ENCODE measurements around the gene WDR20. TPM values are rescaled to one million over a fixed set of nuclear protein-coding genes. Genes with fewer than 3 reads are reported as not detected.
"Not testable (repeated sequence)": the region's sequence is repeated elsewhere in the genome, so short reads cannot be mapped to it uniquely, and the experiment has no call there.

Gene WDR20
- total and polyA plus RNA-seq, 7 donors: 11.4 to 26.8 (median 20.6) TPM

GRCh38 chr14:102236026-102236425 is 96.3 kb downstream of the WDR20 start:
- H3K36me3 ChIP-seq (ENCODE audit: insufficient read depth in 1 of 2, low read depth in 1 of 2): no peaks in the 10 kb centered on the region
- DNase-seq (no peak), ATAC-seq (no peak)
- intact Hi-C loops (cut with DNase I): no loop called here
- TF ChIP-seq CTCF (IDR thresholded peaks at IDR 0.05): no peak
- no peak overlapping the region for H3K4me3 ChIP-seq
- WGBS, 3 donors: 94 to 95% (median 94%) methylated on average over 12 of the region's 12 CpGs
- H3K9me3 ChIP-seq: no peaks in the 10 kb centered on the region
- H3K27ac ChIP-seq: no peak overlapping the region
- H3K4me1 ChIP-seq: no peaks in the 10 kb centered on the region
- H3K27me3 ChIP-seq (ENCODE audit: insufficient read depth in 3 of 3, low read length in 2 of 3): no peaks in the 10 kb centered on the region

- Histone ChIP-seq H3K27ac (no peak overlapping the region), H3K4me1 (no peaks in the 10 kb centered on the region), H3K36me3 (ENCODE audit: insufficient read depth in 1 of 2, low read depth in 1 of 2) (no peaks in the 10 kb centered on the region), H3K9me3 (no peaks in the 10 kb centered on the region), H3K27me3 (ENCODE audit: insufficient read depth in 3 of 3, low read length in 2 of 3) (no peaks in the 10 kb centered on the region), H3K4me3 (no peak overlapping the region)
- intact Hi-C loops (cut with DNase I): no loop called here
- DNase-seq: no peak
- 71 to 81% (median 80%) methylated on average over 4 of the region's 4 CpGs for WGBS, 3 donors
- no peak for TF ChIP-seq CTCF (IDR thresholded peaks at IDR 0.05)
- no peak for ATAC-seq
Measured at GRCh38 chr14:102238131-102238530, 98.4 kb downstream of the WDR20 start.

DNA sequence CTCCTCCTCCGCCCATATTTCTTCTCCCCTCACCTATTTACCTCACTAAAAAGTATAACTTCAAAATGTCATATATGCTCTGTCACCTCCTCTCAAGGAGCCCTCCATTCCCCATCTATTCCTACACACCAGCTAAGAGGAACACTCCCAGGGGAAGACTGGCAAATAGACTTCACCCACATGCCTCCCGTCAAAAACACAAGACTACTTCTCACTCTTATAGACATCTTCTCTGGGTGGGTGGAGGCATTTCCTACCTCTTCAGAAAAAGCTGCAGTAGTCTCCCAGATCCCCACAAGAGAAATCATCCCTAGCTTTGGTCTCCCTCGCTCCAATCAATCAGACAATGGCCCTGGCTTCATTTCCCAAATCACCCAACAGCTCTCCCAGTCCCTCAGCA is 99.1 kb downstream of the WDR20 start:
- TF ChIP-seq CTCF (IDR thresholded peaks at IDR 0.05): no peak
- no peak for ATAC-seq
- H3K4me1 ChIP-seq: no peaks in the 10 kb centered on the region
- 92 to 96% (median 96%) methylated on average over 3 of the region's 3 CpGs for WGBS, 3 donors
- H3K27ac ChIP-seq: no peak overlapping the region
- no peaks in the 10 kb centered on the region for H3K27me3 ChIP-seq (ENCODE audit: insufficient read depth in 3 of 3, low read length in 2 of 3)
- intact Hi-C loops (cut with DNase I): no loop called here
- no peaks in the 10 kb centered on the region for H3K36me3 ChIP-seq (ENCODE audit: insufficient read depth in 1 of 2, low read depth in 1 of 2)
- no peaks in the 10 kb centered on the region for H3K9me3 ChIP-seq
- DNase-seq: no peak
- no peak overlapping the region for H3K4me3 ChIP-seq

GRCh38 chr14:102239231-102239630 is 99.5 kb downstream of the WDR20 start:
- no peaks in the 10 kb centered on the region for H3K36me3 ChIP-seq (ENCODE audit: insufficient read depth in 1 of 2, low read depth in 1 of 2)
- no peak overlapping the region for H3K27ac ChIP-seq
- H3K4me3 ChIP-seq: no peak overlapping the region
- no peak for TF ChIP-seq CTCF (IDR thresholded peaks at IDR 0.05)
- no peaks in the 10 kb centered on the region for H3K4me1 ChIP-seq
- 90 to 95% (median 93%) methylated on average over 4 of the region's 4 CpGs for WGBS, 3 donors
- no peak for ATAC-seq
- H3K27me3 ChIP-seq (ENCODE audit: insufficient read depth in 3 of 3, low read length in 2 of 3): no peaks in the 10 kb centered on the region
- H3K9me3 ChIP-seq: no peaks in the 10 kb centered on the region
- DNase-seq: no peak
- intact Hi-C loops (cut with DNase I): no loop called here

DNA sequence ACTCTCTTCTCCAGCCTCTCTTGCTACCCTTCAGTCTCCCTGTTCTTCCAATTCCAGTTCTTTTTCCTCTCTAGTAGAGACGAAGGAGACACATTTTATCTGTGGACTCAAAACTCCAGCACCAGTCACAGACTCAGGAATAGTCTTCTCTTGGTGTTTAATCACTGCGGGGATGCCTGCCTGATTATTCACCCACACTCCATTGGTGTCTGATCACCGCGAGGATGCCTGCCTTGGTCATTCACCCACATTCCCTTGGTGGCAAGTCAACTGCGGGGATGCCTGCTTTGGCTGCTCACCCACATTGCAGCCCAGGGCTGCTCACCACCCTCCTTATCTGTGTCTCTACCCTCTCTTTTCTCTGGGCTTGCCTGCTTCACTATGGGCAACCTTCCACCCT is 100.8 kb downstream of the WDR20 start:
- 88 to 98% (median 95%) methylated on average over 5 of the region's 5 CpGs for WGBS, 3 donors
- H3K27ac ChIP-seq; DNase-seq; H3K36me3 ChIP-seq (ENCODE audit: insufficient read depth in 1 of 2, low read depth in 1 of 2); H3K4me3 ChIP-seq; H3K9me3 ChIP-seq; H3K27me3 ChIP-seq (ENCODE audit: insufficient read depth in 3 of 3, low read length in 2 of 3); ATAC-seq; H3K4me1 ChIP-seq; intact Hi-C loops (cut with DNase I): not testable (repeated sequence)

Data from psoas muscle (tissue), 8 donors.